GM10847 (cell line): ENCODE data around the gene DNAH17.

Experiments
- POLR2A ChIP-seq: IDR thresholded peaks from 2 replicates; pipeline ENCODE4 v1.6.1; 2011; ENCODE audit not compliant: insufficient read length; ENCODE audit errors: extremely low read depth

Gene DNAH17

GRCh38 chr17:78547035-78547434 lies 30.2 kb downstream of the DNAH17 start:
- TF ChIP-seq POLR2A, result no peak

GRCh38 chr17:78546476-78546875 lies 30.7 kb downstream of the DNAH17 start:
- TF ChIP-seq POLR2A, result no peak

GRCh38 chr17:78544881-78545755 lies 32.1 kb downstream of the DNAH17 start:
- TF ChIP-seq POLR2A, result no peak

GRCh38 chr17:78541488-78542206 lies 35.5 kb downstream of the DNAH17 start:
- TF ChIP-seq POLR2A, result no peak

- TF ChIP-seq POLR2A, result no peak
These were observed 37.4 kb downstream of the DNAH17 start for GRCh38 chr17:78539781-78540180.

GRCh38 chr17:78538033-78538776 lies 39.0 kb downstream of the DNAH17 start:
- no peak for TF ChIP-seq POLR2A

- no peak for TF ChIP-seq POLR2A
These were observed 39.9 kb downstream of the DNAH17 start for GRCh38 chr17:78537217-78537860.

- TF ChIP-seq POLR2A, result no peak
These were observed 41.7 kb downstream of the DNAH17 start for GRCh38 chr17:78535273-78536197.

- no peak for TF ChIP-seq POLR2A
These were observed 42.5 kb downstream of the DNAH17 start for GRCh38 chr17:78534492-78535272.

- TF ChIP-seq POLR2A, result no peak
These were observed 44.1 kb downstream of the DNAH17 start for GRCh38 chr17:78532922-78533640.

- TF ChIP-seq POLR2A, result no peak
These were observed 44.9 kb downstream of the DNAH17 start for GRCh38 chr17:78532311-78532710.

GRCh38 chr17:78530675-78531074 lies 46.5 kb downstream of the DNAH17 start:
- no peak for TF ChIP-seq POLR2A
